Liver (tissue), 9 donors: ENCODE results near the gene LCN6. TPM values are rescaled to one million over a fixed set of nuclear protein-coding genes. Genes with fewer than 3 reads are reported as not detected.
"Not testable (repeated sequence)": the region's sequence is repeated elsewhere in the genome, so short reads cannot be mapped to it uniquely, and the experiment has no call there.

ENCODE experiments used
- DNase-seq: peaks from one replicate; pipeline ENCODE4 v3.0.0-alpha.2; 2017; ENCODE audit warnings: low spot score
- H3K27ac ChIP-seq, 2 donors: one replicate each; pipeline ENCODE4 v1.7.0; 2013; ENCODE audit warnings: inconsistent platforms in 2 of 2, low read length in 2 of 2, control low read depth in 1 of 2, low read depth in 1 of 2, mild to moderate bottlenecking in 1 of 2
- H3K27me3 ChIP-seq, 4 donors: one replicate each; pipeline versions ENCODE4 v1.6.1 to v1.7.0; 2013; ENCODE audit warnings: low read length in 3 of 4, inconsistent platforms in 1 of 4, mild to moderate bottlenecking in 1 of 4, moderate library complexity in 1 of 4; ENCODE audit not compliant: control insufficient read depth in 4 of 4, insufficient read depth in 4 of 4
- H3K36me3 ChIP-seq, 4 donors: one replicate each; pipeline versions ENCODE4 v1.6.1 to v1.7.0; 2013; ENCODE audit warnings: low read length in 3 of 4, mild to moderate bottlenecking in 3 of 4, low read depth in 1 of 4, moderate library complexity in 1 of 4; ENCODE audit not compliant: control insufficient read depth in 4 of 4, insufficient read depth in 3 of 4
- H3K4me1 ChIP-seq, 4 donors: one replicate each; pipeline versions ENCODE4 v1.6.1 to v1.7.0; 2013; ENCODE audit warnings: low read length in 3 of 4, mild to moderate bottlenecking in 3 of 4, moderate library complexity in 1 of 4; ENCODE audit not compliant: control insufficient read depth in 4 of 4, insufficient read depth in 4 of 4
- H3K4me3 ChIP-seq, 3 donors: one replicate each; pipeline versions ENCODE4 v1.6.1 to v1.7.0; 2013; ENCODE audit warnings: low read length in 3 of 3, control low read depth in 1 of 3, low read depth in 1 of 3, mild to moderate bottlenecking in 1 of 3
- H3K9ac ChIP-seq, 2 donors: one replicate each; pipeline ENCODE4 v1.7.0; 2013; ENCODE audit warnings: low read length in 2 of 2, mild to moderate bottlenecking in 2 of 2, moderate library complexity in 2 of 2, control low read depth in 1 of 2, low read depth in 1 of 2
- H3K9me3 ChIP-seq, 4 donors: one replicate each; pipeline versions ENCODE4 v1.6.1 to v1.7.0; 2013; ENCODE audit warnings: low read length in 3 of 4; ENCODE audit not compliant: control insufficient read depth in 4 of 4
- EGR1 ChIP-seq, 2 donors: IDR thresholded peaks; 2 replicates each; pipeline ENCODE4 v1.6.1; 2016 to 2018; ENCODE audit warnings: antibody characterized with exemption in 2 of 2, low read depth in 2 of 2
- FOXA1 ChIP-seq: IDR thresholded peaks from 2 replicates; pipeline ENCODE4 v1.6.1; 2016; ENCODE audit warnings: antibody characterized with exemption
- GABPA ChIP-seq, 2 donors: IDR thresholded peaks in 1 of 2; conservative IDR thresholded peaks in 1 of 2; 2 replicates each; pipeline ENCODE4 v1.6.1; 2016; ENCODE audit warnings: antibody characterized with exemption in 2 of 2, mild to moderate bottlenecking in 1 of 2, moderate library complexity in 1 of 2
- HNF4G ChIP-seq: IDR thresholded peaks from 2 replicates; pipeline ENCODE4 v1.6.1; 2016; ENCODE audit warnings: antibody characterized with exemption
- RAD21 ChIP-seq, 2 donors: IDR thresholded peaks; 2 replicates each; pipeline ENCODE4 v1.6.1; 2016; ENCODE audit warnings: antibody characterized with exemption in 2 of 2, mild to moderate bottlenecking in 2 of 2
- WGBS: extraction: QIAGEN DNeasy Blood & Tissue Kit; methylation state at CpG from one replicate; pipeline ENCODE4 v1.1.7; 2013; 5-methylcytosine and 5-hydroxymethylcytosine counted together
- polyA plus RNA-seq, 2 donors: library from polyadenylated mRNA; stranded (reverse) in 1 of 2; unstranded in 1 of 2; fragments of 200-250 nt in 1 of 2; fragments of >200 nt in 1 of 2; fragmentation: Nextera tagmentation in 1 of 2; extraction: Ambion mirVana in 1 of 2; gene quantifications; one replicate each; pipeline versions ENCODE4 v1.2.1 to v1.2.3, GENCODE V29; 2013 to 2015
- total RNA-seq, 2 donors: library from RNA; depleted of rRNA; stranded (reverse); fragments of >200 nt; gene quantifications; one replicate each; pipeline ENCODE4 v1.2.3, GENCODE V29; 2014
- TF ChIP-seq, protein P1 (sequence below): fragments of 150-350 bp; IDR thresholded peaks from 2 replicates; pipeline ENCODE4 v1.5.1; 2017; ENCODE audit warnings: improper control_type of control experiment, low read depth, low read length; ENCODE audit not compliant: missing input control
- TF ChIP-seq, protein P2 (sequence below): IDR thresholded peaks from 2 replicates; pipeline ENCODE4 v1.6.1; 2016; ENCODE audit warnings: antibody characterized with exemption, mild to moderate bottlenecking
- donor health status: healthy.
- donor health status: healthy.
- donor health status: healthy.
- donor health status: healthy.
- donor health status: healthy.

LCN6 gene
- total and polyA plus RNA-seq, 4 donors: 0.14 to 0.32 TPM; not detected in 2

DNA sequence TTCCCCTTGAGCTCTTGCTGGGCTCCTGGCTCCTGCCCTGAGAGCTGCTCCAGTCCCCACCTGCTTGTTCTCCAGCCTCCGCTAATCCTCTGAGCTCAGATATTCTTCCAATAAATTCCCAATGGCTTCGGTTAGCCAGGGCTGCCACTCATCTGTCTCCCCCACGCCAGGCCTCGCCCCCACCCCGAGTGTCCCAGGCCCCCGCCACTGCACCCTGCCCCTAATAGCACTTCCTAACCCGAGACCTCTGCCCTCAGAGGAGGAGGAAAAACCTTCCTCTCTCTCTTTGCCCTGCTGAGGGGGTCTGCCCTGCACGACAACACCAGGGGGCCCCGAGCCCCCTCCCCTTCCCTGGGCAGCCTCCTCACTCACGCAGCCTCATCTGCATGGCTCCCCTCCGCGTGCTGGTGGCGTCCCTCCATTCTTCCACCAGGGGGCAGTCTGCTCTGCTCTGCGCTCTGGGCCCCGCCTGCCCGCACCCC is 21.4 kb upstream of the LCN6 start:
- 23% methylated on average over 16 of the region's 16 CpGs for WGBS
- Histone ChIP-seq H3K4me1 (no peaks in the 10 kb centered on the region), H3K27me3 (no peaks in the 10 kb centered on the region), H3K4me3 (no peak overlapping the region), H3K9ac (no peak overlapping the region), H3K36me3 (no peaks in the 10 kb centered on the region), H3K27ac (no peak overlapping the region), H3K9me3 (peaks cover 4 to 8% (median 5%) of the 10 kb centered on the region in 4 donors)
- TF ChIP-seq, protein P1, sequence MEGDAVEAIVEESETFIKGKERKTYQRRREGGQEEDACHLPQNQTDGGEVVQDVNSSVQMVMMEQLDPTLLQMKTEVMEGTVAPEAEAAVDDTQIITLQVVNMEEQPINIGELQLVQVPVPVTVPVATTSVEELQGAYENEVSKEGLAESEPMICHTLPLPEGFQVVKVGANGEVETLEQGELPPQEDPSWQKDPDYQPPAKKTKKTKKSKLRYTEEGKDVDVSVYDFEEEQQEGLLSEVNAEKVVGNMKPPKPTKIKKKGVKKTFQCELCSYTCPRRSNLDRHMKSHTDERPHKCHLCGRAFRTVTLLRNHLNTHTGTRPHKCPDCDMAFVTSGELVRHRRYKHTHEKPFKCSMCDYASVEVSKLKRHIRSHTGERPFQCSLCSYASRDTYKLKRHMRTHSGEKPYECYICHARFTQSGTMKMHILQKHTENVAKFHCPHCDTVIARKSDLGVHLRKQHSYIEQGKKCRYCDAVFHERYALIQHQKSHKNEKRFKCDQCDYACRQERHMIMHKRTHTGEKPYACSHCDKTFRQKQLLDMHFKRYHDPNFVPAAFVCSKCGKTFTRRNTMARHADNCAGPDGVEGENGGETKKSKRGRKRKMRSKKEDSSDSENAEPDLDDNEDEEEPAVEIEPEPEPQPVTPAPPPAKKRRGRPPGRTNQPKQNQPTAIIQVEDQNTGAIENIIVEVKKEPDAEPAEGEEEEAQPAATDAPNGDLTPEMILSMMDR: peak; percentile 43
- TF ChIP-seq RAD21 (IDR thresholded peaks at IDR 0.05) (peak in 1 of 2 donors; percentile 11), GABPA (IDR thresholded peaks at IDR 0.05 in 1 of 2, conservative IDR thresholded peaks at IDR 0.05 in 1 of 2) (no peak)
- no peak for DNase-seq

- not testable (repeated sequence) for H3K9me3 ChIP-seq, H3K36me3 ChIP-seq, H3K4me1 ChIP-seq, H3K27ac ChIP-seq, H3K9ac ChIP-seq, H3K4me3 ChIP-seq, H3K27me3 ChIP-seq, DNase-seq
- WGBS: 48% methylated on average over 17 of the region's 18 CpGs
- peak in 1 of 2 donors; percentile 52 for TF ChIP-seq RAD21 (IDR thresholded peaks at IDR 0.05)
Observed at GRCh38 chr9:136766410-136767120, 18.2 kb upstream of the LCN6 start.

GRCh38 chr9:136765745-136766409 is 17.6 kb upstream of the LCN6 start:
- H3K9me3 ChIP-seq, H3K4me1 ChIP-seq, H3K27ac ChIP-seq, DNase-seq, H3K27me3 ChIP-seq, H3K9ac ChIP-seq, H3K36me3 ChIP-seq, H3K4me3 ChIP-seq: not testable (repeated sequence)
- 77% methylated on average over 14 of the region's 14 CpGs for WGBS

DNA sequence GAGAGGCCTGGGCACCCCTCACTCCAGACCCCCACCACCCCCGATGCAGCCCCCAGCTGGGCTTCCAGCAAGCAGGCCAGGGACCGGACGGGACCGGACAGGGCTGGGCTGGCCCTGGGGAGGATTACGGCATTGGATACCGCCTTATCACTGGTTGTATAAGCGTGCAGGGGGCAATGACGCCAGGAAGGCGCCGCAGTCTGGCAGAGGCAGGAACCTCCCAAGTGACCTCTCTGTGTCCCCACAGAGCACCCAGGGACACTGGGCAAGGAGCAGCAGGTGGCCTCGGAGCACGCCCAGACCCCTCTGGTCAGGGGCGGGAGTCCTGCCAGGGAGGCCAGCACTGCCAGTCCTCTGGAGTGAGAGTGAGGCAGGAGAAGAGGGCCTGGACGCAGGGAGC is 16.7 kb upstream of the LCN6 start:
- H3K4me3 ChIP-seq: no peak overlapping the region
- TF ChIP-seq EGR1 (IDR thresholded peaks at IDR 0.05; ENCODE audit: low read depth in 2 of 2): no peak
- TF ChIP-seq FOXA1: no peak
- TF ChIP-seq, protein P2, sequence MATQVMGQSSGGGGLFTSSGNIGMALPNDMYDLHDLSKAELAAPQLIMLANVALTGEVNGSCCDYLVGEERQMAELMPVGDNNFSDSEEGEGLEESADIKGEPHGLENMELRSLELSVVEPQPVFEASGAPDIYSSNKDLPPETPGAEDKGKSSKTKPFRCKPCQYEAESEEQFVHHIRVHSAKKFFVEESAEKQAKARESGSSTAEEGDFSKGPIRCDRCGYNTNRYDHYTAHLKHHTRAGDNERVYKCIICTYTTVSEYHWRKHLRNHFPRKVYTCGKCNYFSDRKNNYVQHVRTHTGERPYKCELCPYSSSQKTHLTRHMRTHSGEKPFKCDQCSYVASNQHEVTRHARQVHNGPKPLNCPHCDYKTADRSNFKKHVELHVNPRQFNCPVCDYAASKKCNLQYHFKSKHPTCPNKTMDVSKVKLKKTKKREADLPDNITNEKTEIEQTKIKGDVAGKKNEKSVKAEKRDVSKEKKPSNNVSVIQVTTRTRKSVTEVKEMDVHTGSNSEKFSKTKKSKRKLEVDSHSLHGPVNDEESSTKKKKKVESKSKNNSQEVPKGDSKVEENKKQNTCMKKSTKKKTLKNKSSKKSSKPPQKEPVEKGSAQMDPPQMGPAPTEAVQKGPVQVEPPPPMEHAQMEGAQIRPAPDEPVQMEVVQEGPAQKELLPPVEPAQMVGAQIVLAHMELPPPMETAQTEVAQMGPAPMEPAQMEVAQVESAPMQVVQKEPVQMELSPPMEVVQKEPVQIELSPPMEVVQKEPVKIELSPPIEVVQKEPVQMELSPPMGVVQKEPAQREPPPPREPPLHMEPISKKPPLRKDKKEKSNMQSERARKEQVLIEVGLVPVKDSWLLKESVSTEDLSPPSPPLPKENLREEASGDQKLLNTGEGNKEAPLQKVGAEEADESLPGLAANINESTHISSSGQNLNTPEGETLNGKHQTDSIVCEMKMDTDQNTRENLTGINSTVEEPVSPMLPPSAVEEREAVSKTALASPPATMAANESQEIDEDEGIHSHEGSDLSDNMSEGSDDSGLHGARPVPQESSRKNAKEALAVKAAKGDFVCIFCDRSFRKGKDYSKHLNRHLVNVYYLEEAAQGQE: no peak
- TF ChIP-seq, protein P1: no peak
- TF ChIP-seq HNF4G: no peak
- H3K36me3 ChIP-seq: no peaks in the 10 kb centered on the region
- no peak overlapping the region for H3K9ac ChIP-seq
- no peaks in the 10 kb centered on the region for H3K9me3 ChIP-seq
- H3K27me3 ChIP-seq: no peaks in the 10 kb centered on the region
- DNase-seq: no peak
- H3K4me1 ChIP-seq: no peaks in the 10 kb centered on the region
- H3K27ac ChIP-seq: no peak overlapping the region
- WGBS: 79% methylated on average over 14 of the region's 14 CpGs
